ENCODE measurements around the gene ARHGEF6.

DNA sequence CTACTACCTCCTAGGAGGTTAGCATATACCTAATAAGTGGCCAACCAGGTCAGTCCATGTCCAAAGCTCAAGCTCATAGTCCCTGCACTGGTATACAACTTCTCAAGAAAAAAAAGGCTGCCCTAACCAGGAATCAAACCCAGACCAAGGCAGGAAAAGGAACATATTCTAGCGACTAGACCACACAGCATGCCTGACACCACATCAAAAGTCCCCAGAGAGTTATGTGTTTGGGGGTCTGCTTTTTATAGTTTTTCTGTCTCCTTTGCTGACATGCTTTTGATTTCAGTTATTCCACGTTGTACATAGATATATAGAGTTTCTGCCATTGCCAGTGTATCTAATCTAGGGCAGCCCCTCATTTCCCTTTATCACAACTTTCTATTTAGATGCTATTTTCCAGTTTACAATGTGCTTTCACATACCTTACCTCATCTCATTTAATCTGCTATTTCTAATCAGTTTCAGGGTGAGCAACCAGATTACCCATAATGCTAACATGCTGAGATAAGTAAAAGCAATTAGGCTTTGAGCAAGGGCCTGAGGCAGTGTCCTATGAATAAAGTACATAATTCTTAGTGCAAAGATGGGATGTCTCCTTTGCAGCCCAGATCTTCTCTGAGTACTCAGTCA, 17.8 kb downstream of the ARHGEF6 start:
- TF ChIP-seq, protein P1, sequence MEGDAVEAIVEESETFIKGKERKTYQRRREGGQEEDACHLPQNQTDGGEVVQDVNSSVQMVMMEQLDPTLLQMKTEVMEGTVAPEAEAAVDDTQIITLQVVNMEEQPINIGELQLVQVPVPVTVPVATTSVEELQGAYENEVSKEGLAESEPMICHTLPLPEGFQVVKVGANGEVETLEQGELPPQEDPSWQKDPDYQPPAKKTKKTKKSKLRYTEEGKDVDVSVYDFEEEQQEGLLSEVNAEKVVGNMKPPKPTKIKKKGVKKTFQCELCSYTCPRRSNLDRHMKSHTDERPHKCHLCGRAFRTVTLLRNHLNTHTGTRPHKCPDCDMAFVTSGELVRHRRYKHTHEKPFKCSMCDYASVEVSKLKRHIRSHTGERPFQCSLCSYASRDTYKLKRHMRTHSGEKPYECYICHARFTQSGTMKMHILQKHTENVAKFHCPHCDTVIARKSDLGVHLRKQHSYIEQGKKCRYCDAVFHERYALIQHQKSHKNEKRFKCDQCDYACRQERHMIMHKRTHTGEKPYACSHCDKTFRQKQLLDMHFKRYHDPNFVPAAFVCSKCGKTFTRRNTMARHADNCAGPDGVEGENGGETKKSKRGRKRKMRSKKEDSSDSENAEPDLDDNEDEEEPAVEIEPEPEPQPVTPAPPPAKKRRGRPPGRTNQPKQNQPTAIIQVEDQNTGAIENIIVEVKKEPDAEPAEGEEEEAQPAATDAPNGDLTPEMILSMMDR (IDR thresholded peaks at IDR 0.05; ENCODE audit: insufficient read depth, low read length, poor library complexity, severe bottlenecking): no peak
- no peak for TF ChIP-seq EZH2phosphoT487 (conservative IDR thresholded peaks at IDR 0.05; ENCODE audit: low read length)
